Loucy (cell line): ENCODE data around the gene FAM222B.

Experiments
- EZH2phosphoT487 ChIP-seq: fragments of 200-600 bp; IDR thresholded peaks from 2 replicates; pipeline ENCODE4 v1.6.1; 2018; ENCODE audit warnings: antibody characterized with exemption, mild to moderate bottlenecking, moderate library complexity, borderline replicate concordance
- TF ChIP-seq, protein P1 (sequence below): fragments of 200-600 bp; sonication (generic); conservative IDR thresholded peaks from 2 replicates; pipeline ENCODE4 v1.5.1; 2014; ENCODE audit warnings: mild to moderate bottlenecking, antibody characterized with exemption, low read length

DNA sequence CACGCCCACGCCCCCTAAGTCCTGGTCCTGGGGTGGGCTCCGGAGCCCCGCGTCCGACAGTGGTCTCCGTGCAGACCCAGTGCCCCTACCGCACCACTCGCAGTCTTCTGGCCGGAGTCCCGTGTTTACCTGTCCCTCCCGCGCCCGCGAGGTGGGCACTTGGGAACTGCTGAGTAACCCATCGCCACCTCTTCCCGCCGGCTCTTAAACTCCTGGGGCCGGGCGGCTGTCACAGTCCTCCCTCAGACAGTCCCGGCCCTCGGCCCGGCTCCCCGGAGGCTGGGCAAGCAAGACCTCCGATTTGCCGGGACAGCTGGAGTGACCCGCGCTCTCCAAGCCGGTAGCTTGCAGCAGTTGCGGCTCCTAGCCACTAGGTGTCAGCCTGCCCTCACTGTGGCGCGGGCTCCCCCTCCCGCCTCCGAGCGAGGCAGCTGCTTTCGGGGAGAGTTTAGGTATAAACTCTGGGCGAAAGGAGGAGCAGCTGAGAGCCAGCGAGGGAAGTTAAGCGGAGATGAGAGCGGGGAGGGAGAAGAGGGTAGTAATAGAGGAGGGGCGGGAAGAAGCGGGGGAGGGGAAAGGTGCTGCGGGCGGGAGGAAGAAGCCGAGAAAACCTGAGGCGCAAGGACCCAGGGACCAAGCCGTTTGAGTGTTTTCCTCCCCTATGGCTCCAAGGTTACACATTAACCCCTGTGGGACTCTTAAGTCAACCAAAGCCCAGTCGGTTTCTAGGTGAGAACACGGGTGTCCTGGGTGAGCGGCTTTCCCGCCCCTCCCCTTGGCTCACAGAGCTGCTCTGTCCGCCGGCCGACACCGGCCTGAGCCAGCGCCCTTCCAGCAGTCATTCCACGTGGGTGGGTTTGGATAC lies 115.7 kb downstream of the FAM222B start:
- TF ChIP-seq, protein P1, sequence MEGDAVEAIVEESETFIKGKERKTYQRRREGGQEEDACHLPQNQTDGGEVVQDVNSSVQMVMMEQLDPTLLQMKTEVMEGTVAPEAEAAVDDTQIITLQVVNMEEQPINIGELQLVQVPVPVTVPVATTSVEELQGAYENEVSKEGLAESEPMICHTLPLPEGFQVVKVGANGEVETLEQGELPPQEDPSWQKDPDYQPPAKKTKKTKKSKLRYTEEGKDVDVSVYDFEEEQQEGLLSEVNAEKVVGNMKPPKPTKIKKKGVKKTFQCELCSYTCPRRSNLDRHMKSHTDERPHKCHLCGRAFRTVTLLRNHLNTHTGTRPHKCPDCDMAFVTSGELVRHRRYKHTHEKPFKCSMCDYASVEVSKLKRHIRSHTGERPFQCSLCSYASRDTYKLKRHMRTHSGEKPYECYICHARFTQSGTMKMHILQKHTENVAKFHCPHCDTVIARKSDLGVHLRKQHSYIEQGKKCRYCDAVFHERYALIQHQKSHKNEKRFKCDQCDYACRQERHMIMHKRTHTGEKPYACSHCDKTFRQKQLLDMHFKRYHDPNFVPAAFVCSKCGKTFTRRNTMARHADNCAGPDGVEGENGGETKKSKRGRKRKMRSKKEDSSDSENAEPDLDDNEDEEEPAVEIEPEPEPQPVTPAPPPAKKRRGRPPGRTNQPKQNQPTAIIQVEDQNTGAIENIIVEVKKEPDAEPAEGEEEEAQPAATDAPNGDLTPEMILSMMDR = peak; percentile 98
- no peak for TF ChIP-seq EZH2phosphoT487
